SK-N-SH (cell line): ENCODE measurements around the gene DBNDD2.

Experiments
- EZH2phosphoT487 ChIP-seq: fragments of 200-600 bp; sonication (generic); IDR thresholded peaks from 2 replicates; pipeline ENCODE4 v1.6.1; 2017; ENCODE audit warnings: low read depth, mixed run types, mild to moderate bottlenecking, antibody characterized with exemption, moderate library complexity, borderline replicate concordance
- POLR2AphosphoS5 ChIP-seq: IDR thresholded peaks from 2 replicates; pipeline ENCODE4 v1.6.1; 2012; ENCODE audit warnings: low read depth, low read length
- RAD21 ChIP-seq: IDR thresholded peaks from 2 replicates; pipeline ENCODE4 v1.6.1; 2012; ENCODE audit warnings: mild to moderate bottlenecking, low read length
- RFX5 ChIP-seq: IDR thresholded peaks from 2 replicates; pipeline ENCODE4 v1.6.1; 2012; ENCODE audit warnings: mild to moderate bottlenecking, improper control_type of control experiment, low read length
- TEAD4 ChIP-seq: IDR thresholded peaks from 2 replicates; pipeline ENCODE4 v1.4.0; 2012; ENCODE audit warnings: mild to moderate bottlenecking, borderline replicate concordance; ENCODE audit not compliant: insufficient read depth
- YY1 ChIP-seq: IDR thresholded peaks from 2 replicates; pipeline ENCODE4 v1.4.0; 2012; ENCODE audit warnings: low read depth, mild to moderate bottlenecking
- TF ChIP-seq, protein P1 (sequence below): fragments of 200-600 bp; sonication (generic); IDR thresholded peaks from 2 replicates; pipeline ENCODE4 v1.6.1; 2017; ENCODE audit warnings: antibody characterized with exemption, mild to moderate bottlenecking, moderate library complexity
- TF ChIP-seq, protein P2 (sequence below): IDR thresholded peaks from 2 replicates; pipeline ENCODE4 v1.4.0; 2012; ENCODE audit warnings: low read depth, borderline replicate concordance
- TF ChIP-seq, protein P3 (sequence below): fragments of 150-350 bp; IDR thresholded peaks from 2 replicates; pipeline ENCODE4 v1.6.1; 2017; ENCODE audit warnings: antibody characterized with exemption, low read length, low read depth, borderline replicate concordance
- TF ChIP-seq, protein P4 (sequence below): IDR thresholded peaks from 2 replicates; pipeline ENCODE4; 2012

DNA sequence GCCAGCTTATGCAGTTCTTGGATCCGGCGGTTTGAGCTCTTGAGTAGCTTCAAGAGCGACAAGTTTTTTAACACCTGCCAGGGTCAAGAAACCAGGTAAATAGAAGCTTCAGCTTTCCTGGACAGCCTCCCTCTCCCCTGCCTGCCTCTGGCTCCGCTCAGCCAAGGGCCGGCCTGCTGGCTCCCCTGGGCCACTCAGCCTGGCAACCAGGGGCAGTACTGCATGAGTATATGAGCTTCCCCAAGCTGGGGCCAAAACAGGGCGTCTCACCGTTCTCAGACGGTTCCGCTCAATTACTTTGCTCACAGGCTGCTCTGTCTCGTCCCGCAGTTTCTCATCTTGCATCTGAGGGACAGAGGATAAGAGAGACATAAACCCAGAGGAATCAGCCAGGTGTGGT lies 30.8 kb upstream of the DBNDD2 start:
- TF ChIP-seq POLR2AphosphoS5 (no peak), EZH2phosphoT487 (no peak), YY1 (no peak), RFX5 (no peak), TEAD4 (no peak), RAD21 (no peak)
- TF ChIP-seq, protein P1, sequence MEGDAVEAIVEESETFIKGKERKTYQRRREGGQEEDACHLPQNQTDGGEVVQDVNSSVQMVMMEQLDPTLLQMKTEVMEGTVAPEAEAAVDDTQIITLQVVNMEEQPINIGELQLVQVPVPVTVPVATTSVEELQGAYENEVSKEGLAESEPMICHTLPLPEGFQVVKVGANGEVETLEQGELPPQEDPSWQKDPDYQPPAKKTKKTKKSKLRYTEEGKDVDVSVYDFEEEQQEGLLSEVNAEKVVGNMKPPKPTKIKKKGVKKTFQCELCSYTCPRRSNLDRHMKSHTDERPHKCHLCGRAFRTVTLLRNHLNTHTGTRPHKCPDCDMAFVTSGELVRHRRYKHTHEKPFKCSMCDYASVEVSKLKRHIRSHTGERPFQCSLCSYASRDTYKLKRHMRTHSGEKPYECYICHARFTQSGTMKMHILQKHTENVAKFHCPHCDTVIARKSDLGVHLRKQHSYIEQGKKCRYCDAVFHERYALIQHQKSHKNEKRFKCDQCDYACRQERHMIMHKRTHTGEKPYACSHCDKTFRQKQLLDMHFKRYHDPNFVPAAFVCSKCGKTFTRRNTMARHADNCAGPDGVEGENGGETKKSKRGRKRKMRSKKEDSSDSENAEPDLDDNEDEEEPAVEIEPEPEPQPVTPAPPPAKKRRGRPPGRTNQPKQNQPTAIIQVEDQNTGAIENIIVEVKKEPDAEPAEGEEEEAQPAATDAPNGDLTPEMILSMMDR = no peak
- TF ChIP-seq, protein P2, sequence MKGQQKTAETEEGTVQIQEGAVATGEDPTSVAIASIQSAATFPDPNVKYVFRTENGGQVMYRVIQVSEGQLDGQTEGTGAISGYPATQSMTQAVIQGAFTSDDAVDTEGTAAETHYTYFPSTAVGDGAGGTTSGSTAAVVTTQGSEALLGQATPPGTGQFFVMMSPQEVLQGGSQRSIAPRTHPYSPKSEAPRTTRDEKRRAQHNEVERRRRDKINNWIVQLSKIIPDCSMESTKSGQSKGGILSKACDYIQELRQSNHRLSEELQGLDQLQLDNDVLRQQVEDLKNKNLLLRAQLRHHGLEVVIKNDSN = no peak
- TF ChIP-seq, protein P3, sequence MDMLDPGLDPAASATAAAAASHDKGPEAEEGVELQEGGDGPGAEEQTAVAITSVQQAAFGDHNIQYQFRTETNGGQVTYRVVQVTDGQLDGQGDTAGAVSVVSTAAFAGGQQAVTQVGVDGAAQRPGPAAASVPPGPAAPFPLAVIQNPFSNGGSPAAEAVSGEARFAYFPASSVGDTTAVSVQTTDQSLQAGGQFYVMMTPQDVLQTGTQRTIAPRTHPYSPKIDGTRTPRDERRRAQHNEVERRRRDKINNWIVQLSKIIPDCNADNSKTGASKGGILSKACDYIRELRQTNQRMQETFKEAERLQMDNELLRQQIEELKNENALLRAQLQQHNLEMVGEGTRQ = no peak
- TF ChIP-seq, protein P4, sequence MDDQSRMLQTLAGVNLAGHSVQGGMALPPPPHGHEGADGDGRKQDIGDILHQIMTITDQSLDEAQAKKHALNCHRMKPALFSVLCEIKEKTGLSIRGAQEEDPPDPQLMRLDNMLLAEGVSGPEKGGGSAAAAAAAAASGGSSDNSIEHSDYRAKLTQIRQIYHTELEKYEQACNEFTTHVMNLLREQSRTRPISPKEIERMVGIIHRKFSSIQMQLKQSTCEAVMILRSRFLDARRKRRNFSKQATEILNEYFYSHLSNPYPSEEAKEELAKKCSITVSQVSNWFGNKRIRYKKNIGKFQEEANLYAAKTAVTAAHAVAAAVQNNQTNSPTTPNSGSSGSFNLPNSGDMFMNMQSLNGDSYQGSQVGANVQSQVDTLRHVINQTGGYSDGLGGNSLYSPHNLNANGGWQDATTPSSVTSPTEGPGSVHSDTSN = no peak
